Body of pancreas (tissue), 4 donors: Measurements from ENCODE around the gene CSNK2A2.

Source experiments
- POLR2A ChIP-seq, 3 donors: fragments of 450-650 bp; IDR thresholded peaks; one replicate each; pipeline ENCODE4 v1.6.1; 2016; ENCODE audit warnings: antibody characterized with exemption in 3 of 3, mild to moderate bottlenecking in 2 of 3
- TF ChIP-seq, protein P1 (sequence below), 7 experiments: fragments of 450-650 bp in 4 of 7; fragments of 200-600 bp in 3 of 7; sonication (generic) in 3 of 7; IDR thresholded peaks; one replicate each; pipeline ENCODE4 v1.5.1; 2016 to 2019; ENCODE audit warnings: antibody characterized with exemption in 7 of 7

DNA sequence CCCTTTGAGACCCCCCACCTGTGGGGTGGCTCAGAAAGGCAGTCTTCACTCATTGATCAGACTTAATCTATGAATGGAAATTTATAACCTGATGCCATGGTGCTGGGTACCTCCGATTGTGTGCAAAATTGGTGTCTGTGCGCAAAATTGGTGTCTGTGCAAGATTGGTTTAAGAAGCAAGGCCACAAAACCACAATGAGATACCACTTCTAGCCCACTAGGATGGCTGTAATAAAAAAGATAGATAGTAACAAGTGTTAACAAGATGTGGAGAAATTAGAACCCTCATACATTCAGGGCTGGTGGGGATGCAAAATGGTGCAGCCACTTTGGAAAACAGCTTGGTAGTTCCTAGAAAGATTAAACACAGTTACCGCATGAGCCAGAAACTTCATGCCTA, 13.9 kb upstream of the CSNK2A2 start:
- TF ChIP-seq, protein P1, sequence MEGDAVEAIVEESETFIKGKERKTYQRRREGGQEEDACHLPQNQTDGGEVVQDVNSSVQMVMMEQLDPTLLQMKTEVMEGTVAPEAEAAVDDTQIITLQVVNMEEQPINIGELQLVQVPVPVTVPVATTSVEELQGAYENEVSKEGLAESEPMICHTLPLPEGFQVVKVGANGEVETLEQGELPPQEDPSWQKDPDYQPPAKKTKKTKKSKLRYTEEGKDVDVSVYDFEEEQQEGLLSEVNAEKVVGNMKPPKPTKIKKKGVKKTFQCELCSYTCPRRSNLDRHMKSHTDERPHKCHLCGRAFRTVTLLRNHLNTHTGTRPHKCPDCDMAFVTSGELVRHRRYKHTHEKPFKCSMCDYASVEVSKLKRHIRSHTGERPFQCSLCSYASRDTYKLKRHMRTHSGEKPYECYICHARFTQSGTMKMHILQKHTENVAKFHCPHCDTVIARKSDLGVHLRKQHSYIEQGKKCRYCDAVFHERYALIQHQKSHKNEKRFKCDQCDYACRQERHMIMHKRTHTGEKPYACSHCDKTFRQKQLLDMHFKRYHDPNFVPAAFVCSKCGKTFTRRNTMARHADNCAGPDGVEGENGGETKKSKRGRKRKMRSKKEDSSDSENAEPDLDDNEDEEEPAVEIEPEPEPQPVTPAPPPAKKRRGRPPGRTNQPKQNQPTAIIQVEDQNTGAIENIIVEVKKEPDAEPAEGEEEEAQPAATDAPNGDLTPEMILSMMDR (IDR thresholded peaks at IDR 0.05): no peak
- TF ChIP-seq POLR2A (IDR thresholded peaks at IDR 0.05): no peak
